Neural cell (in vitro differentiated cells): Measurements from ENCODE around the gene STAP2. TPM values are rescaled to one million over a fixed set of nuclear protein-coding genes. Genes with fewer than 3 reads are reported as not detected.

Source experiments
- H2AFZ ChIP-seq: fragments of 200-600, 300-800 bp; sonication (generic), shearing (Covaris generic); 2 replicates; pipeline ENCODE4 v1.6.0; 2014; ENCODE audit warnings: low read depth, mild to moderate bottlenecking, antibody characterized with exemption, low read length, moderate library complexity
- H3F3A ChIP-seq: fragments of 200-600 bp; shearing (Covaris generic); 2 replicates; pipeline ENCODE4 v1.6.1; 2016; ENCODE audit warnings: mild to moderate bottlenecking, moderate library complexity, mixed read lengths, antibody characterized with exemption, low read length; ENCODE audit not compliant: insufficient read depth, poor library complexity, severe bottlenecking
- H3K27ac ChIP-seq: fragments of 200-600, 300-800 bp; sonication (generic), shearing (Covaris generic); 2 replicates; pipeline ENCODE4 v1.5.1; 2014; ENCODE audit warnings: mild to moderate bottlenecking, low read length, moderate library complexity
- H3K27me3 ChIP-seq: fragments of 300-800, 200-600 bp; sonication (generic), shearing (Covaris generic); 2 replicates; pipeline ENCODE4 v1.6.0; 2014; ENCODE audit warnings: mild to moderate bottlenecking, low read depth, low read length, moderate library complexity; ENCODE audit not compliant: insufficient read depth
- H3K36me3 ChIP-seq: fragments of 300-800, 200-600 bp; sonication (generic), shearing (Covaris generic); 2 replicates; pipeline ENCODE4 v1.5.1; 2014; ENCODE audit warnings: mild to moderate bottlenecking, antibody characterized with exemption, low read length, moderate library complexity; ENCODE audit not compliant: insufficient read depth
- H3K4me2 ChIP-seq: fragments of 300-800, 200-600 bp; sonication (generic), shearing (Covaris generic); 2 replicates; pipeline ENCODE4 v1.6.0; 2014; ENCODE audit warnings: mild to moderate bottlenecking, low read length
- H3K4me3 ChIP-seq: fragments of 300-800, 200-600 bp; sonication (generic), shearing (Covaris generic); 2 replicates; pipeline ENCODE4 v1.5.1; 2014; ENCODE audit warnings: mild to moderate bottlenecking, low read length, moderate library complexity
- H3K79me2 ChIP-seq: fragments of 200-600 bp; shearing (Covaris generic); replicated peaks from 2 replicates; pipeline ENCODE4 v1.6.0; 2014; ENCODE audit warnings: mild to moderate bottlenecking, low read length, moderate library complexity; ENCODE audit not compliant: insufficient read depth
- H3K9ac ChIP-seq: fragments of 300-800, 200-600 bp; sonication (generic), shearing (Covaris generic); 2 replicates; pipeline ENCODE4 v1.6.1; 2016; ENCODE audit warnings: mild to moderate bottlenecking, low read length, mixed read lengths
- H3K9me2 ChIP-seq: fragments of 200-600 bp; shearing (Covaris generic); 2 replicates; pipeline ENCODE4 v1.6.1; 2016; ENCODE audit warnings: mild to moderate bottlenecking, low read length, mixed read lengths; ENCODE audit not compliant: insufficient read depth
- H3K9me3 ChIP-seq: fragments of 200-600, 300-800 bp; sonication (generic), shearing (Covaris generic); 2 replicates; pipeline ENCODE4 v1.6.1; 2016; ENCODE audit warnings: mild to moderate bottlenecking, mixed run types, low read length, moderate library complexity, mixed read lengths
- H4K20me1 ChIP-seq: fragments of 200-600 bp; shearing (Covaris generic); 2 replicates; pipeline ENCODE4 v1.6.1; 2016; ENCODE audit warnings: mild to moderate bottlenecking, mixed run types; ENCODE audit not compliant: insufficient read depth
- EP300 ChIP-seq: fragments of 450-650 bp; conservative IDR thresholded peaks from 2 replicates; pipeline ENCODE4 v1.6.1; 2014; ENCODE audit warnings: antibody characterized with exemption, mild to moderate bottlenecking, moderate library complexity; ENCODE audit not compliant: poor library complexity, severe bottlenecking
- EZH2 ChIP-seq: fragments of 200-600, 300-800 bp; shearing (Covaris generic), sonication (generic); IDR thresholded peaks from 2 replicates; pipeline ENCODE4 v1.6.1; 2014; ENCODE audit warnings: antibody characterized with exemption, low read length, borderline replicate concordance, mild to moderate bottlenecking; ENCODE audit not compliant: insufficient read depth, poor library complexity, severe bottlenecking
- MXI1 ChIP-seq: fragments of 450-650 bp; conservative IDR thresholded peaks from 2 replicates; pipeline ENCODE4 v1.6.1; 2014; ENCODE audit warnings: antibody characterized with exemption, mild to moderate bottlenecking; ENCODE audit not compliant: poor library complexity, severe bottlenecking
- POLR2AphosphoS5 ChIP-seq: IDR thresholded peaks from 2 replicates; pipeline ENCODE4 v1.6.1; 2012
- RAD21 ChIP-seq: fragments of 450-650 bp; conservative IDR thresholded peaks from 2 replicates; pipeline ENCODE4 v1.6.1; 2014; ENCODE audit warnings: antibody characterized with exemption, mild to moderate bottlenecking, moderate library complexity
- SMC3 ChIP-seq: fragments of 450-650 bp; conservative IDR thresholded peaks from 2 replicates; pipeline ENCODE4 v1.6.1; 2014; ENCODE audit warnings: antibody characterized with exemption, mild to moderate bottlenecking, moderate library complexity; ENCODE audit not compliant: poor library complexity
- TAF1 ChIP-seq: IDR thresholded peaks from 2 replicates; pipeline ENCODE4 v1.6.1; 2012; ENCODE audit warnings: low read depth
- polyA plus RNA-seq: library from polyadenylated mRNA; depleted of rRNA; stranded (reverse); fragments of >200 nt; gene quantifications from 2 replicates; pipeline ENCODE4 v1.2.3, GENCODE V29; 2014
- TF ChIP-seq, protein P1 (sequence below): IDR thresholded peaks from 2 replicates; pipeline ENCODE4 v1.6.1; 2012; ENCODE audit warnings: borderline replicate concordance
- TF ChIP-seq, protein P2 (sequence below): fragments of 450-650 bp; IDR thresholded peaks from 2 replicates; pipeline ENCODE4 v1.5.1; 2014; ENCODE audit warnings: antibody characterized with exemption, mild to moderate bottlenecking, moderate library complexity; ENCODE audit not compliant: poor library complexity, severe bottlenecking

Gene STAP2
- polyA plus RNA-seq, 1 donor from 2014 or later, result 0.16 TPM

DNA sequence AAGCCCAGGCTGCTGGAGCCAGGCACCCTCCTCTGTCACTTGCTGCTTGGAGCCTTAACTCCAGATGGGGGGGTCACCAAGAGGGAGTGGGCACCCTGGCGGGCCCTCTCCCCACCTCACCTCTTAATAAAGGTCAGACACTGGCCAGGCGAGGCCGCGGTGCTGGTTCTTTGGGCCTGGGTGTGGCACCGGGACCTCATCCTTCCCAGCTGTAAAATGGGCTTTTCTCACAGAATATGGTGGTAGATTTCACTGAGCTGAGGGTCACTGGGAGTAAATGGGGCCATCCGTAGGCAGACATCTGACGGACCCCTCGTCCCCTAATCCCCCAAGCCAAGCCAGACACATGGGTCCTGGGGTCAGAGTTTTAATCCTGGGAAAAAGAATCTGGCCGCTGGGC lies 14.9 kb downstream of the STAP2 start:
- Histone ChIP-seq H3K27ac (no peak overlapping the region), H3K9ac (no peak overlapping the region), H3K4me2 (no peak overlapping the region), H3K36me3 (peaks cover 3% of the 10 kb centered on the region), H3K79me2 (no peaks in the 10 kb centered on the region), H3K9me3 (no peaks in the 10 kb centered on the region), H3K9me2 (no peaks in the 10 kb centered on the region), H2AFZ (no peak overlapping the region), H4K20me1 (no peaks in the 10 kb centered on the region), H3K4me3 (no peak overlapping the region), H3F3A (no peaks in the 10 kb centered on the region), H3K27me3 (peaks cover 9% of the 10 kb centered on the region)
- TF ChIP-seq RAD21, result no peak
- TF ChIP-seq, protein P1, sequence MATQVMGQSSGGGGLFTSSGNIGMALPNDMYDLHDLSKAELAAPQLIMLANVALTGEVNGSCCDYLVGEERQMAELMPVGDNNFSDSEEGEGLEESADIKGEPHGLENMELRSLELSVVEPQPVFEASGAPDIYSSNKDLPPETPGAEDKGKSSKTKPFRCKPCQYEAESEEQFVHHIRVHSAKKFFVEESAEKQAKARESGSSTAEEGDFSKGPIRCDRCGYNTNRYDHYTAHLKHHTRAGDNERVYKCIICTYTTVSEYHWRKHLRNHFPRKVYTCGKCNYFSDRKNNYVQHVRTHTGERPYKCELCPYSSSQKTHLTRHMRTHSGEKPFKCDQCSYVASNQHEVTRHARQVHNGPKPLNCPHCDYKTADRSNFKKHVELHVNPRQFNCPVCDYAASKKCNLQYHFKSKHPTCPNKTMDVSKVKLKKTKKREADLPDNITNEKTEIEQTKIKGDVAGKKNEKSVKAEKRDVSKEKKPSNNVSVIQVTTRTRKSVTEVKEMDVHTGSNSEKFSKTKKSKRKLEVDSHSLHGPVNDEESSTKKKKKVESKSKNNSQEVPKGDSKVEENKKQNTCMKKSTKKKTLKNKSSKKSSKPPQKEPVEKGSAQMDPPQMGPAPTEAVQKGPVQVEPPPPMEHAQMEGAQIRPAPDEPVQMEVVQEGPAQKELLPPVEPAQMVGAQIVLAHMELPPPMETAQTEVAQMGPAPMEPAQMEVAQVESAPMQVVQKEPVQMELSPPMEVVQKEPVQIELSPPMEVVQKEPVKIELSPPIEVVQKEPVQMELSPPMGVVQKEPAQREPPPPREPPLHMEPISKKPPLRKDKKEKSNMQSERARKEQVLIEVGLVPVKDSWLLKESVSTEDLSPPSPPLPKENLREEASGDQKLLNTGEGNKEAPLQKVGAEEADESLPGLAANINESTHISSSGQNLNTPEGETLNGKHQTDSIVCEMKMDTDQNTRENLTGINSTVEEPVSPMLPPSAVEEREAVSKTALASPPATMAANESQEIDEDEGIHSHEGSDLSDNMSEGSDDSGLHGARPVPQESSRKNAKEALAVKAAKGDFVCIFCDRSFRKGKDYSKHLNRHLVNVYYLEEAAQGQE, result no peak
- TF ChIP-seq, protein P2, sequence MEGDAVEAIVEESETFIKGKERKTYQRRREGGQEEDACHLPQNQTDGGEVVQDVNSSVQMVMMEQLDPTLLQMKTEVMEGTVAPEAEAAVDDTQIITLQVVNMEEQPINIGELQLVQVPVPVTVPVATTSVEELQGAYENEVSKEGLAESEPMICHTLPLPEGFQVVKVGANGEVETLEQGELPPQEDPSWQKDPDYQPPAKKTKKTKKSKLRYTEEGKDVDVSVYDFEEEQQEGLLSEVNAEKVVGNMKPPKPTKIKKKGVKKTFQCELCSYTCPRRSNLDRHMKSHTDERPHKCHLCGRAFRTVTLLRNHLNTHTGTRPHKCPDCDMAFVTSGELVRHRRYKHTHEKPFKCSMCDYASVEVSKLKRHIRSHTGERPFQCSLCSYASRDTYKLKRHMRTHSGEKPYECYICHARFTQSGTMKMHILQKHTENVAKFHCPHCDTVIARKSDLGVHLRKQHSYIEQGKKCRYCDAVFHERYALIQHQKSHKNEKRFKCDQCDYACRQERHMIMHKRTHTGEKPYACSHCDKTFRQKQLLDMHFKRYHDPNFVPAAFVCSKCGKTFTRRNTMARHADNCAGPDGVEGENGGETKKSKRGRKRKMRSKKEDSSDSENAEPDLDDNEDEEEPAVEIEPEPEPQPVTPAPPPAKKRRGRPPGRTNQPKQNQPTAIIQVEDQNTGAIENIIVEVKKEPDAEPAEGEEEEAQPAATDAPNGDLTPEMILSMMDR, result no peak
- TF ChIP-seq MXI1, result no peak
- no peak for TF ChIP-seq POLR2AphosphoS5
- no peak for TF ChIP-seq SMC3
- no peak for TF ChIP-seq EZH2
- TF ChIP-seq TAF1, result no peak
- no peak for TF ChIP-seq EP300

DNA sequence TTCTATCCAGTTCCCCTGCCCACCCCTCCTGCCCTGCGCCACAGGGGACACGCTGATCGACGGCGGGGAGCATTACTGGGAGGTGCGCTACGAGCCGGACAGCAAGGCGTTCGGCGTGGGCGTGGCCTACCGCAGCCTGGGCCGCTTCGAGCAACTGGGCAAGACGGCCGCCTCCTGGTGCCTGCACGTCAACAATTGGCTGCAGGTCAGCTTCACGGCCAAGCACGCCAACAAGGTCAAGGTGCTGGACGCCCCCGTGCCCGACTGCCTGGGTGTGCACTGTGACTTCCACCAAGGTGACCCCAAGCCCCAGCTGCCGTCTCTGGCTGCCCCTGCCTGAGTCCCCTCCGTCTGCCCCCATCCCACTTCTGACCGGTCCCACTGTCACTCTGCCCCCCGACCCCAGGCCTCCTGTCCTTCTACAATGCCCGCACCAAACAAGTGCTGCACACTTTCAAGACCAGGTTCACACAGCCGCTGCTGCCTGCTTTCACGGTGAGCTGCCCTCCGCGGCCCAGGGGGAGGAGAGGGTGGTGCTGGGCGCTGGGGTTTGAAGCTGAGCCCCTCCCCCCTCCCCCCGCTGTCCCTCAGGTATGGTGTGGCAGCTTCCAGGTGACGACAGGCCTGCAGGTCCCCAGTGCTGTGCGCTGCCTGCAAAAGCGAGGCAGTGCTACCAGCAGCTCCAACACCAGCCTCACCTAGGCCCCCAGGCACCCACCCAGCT lies 15.5 kb downstream of the STAP2 start:
- Histone ChIP-seq H3K9ac (no peak overlapping the region), H3K79me2 (no peaks in the 10 kb centered on the region), H3K4me2 (no peak overlapping the region), H3K27me3 (peaks cover 9% of the 10 kb centered on the region), H4K20me1 (no peaks in the 10 kb centered on the region), H2AFZ (no peak overlapping the region), H3K9me3 (no peaks in the 10 kb centered on the region), H3K36me3 (peaks cover 9% of the 10 kb centered on the region), H3K27ac (no peak overlapping the region), H3K4me3 (no peak overlapping the region), H3F3A (no peaks in the 10 kb centered on the region), H3K9me2 (no peaks in the 10 kb centered on the region)
- no peak for TF ChIP-seq EP300
- TF ChIP-seq, protein P2, result no peak
- TF ChIP-seq MXI1, result no peak
- no peak for TF ChIP-seq TAF1
- no peak for TF ChIP-seq POLR2AphosphoS5
- TF ChIP-seq, protein P1, result no peak
- no peak for TF ChIP-seq RAD21
- TF ChIP-seq EZH2, result no peak
- TF ChIP-seq SMC3, result no peak
